Activated naive CD8-positive, alpha-beta T cell treated with anti-CD3 and anti-CD28 coated beads for 36 hours (primary cell): ENCODE results near the gene YTHDF1. TPM values are rescaled to one million over a fixed set of nuclear protein-coding genes. Genes with fewer than 3 reads are reported as not detected.
"Not testable (repeated sequence)": the region's sequence is repeated elsewhere in the genome, so short reads cannot be mapped to it uniquely, and the experiment has no call there.

Source experiments
- DNase-seq: peaks from one replicate; pipeline ENCODE4 v3.0.0; 2021
- H3K27ac Mint-ChIP-seq: one replicate; pipeline ENCODE4 v1.8.0; 2022; ENCODE audit warnings: mild to moderate bottlenecking, moderate library complexity, mixed read lengths
- H3K27me3 Mint-ChIP-seq: one replicate; pipeline ENCODE4 v1.8.0; 2022; ENCODE audit warnings: mild to moderate bottlenecking, mixed read lengths
- H3K36me3 Mint-ChIP-seq: one replicate; pipeline ENCODE4 v1.8.0; 2021; ENCODE audit warnings: mild to moderate bottlenecking, mixed read lengths
- H3K4me1 Mint-ChIP-seq: one replicate; pipeline ENCODE4 v1.8.0; 2021; ENCODE audit warnings: mixed read lengths
- H3K4me3 Mint-ChIP-seq: one replicate; pipeline ENCODE4 v1.8.0; 2022; ENCODE audit warnings: mild to moderate bottlenecking, moderate library complexity, mixed read lengths
- H3K9me3 Mint-ChIP-seq: one replicate; pipeline ENCODE4 v1.8.0; 2022; ENCODE audit warnings: mixed read lengths
- total RNA-seq, 2 experiments: library from RNA; stranded (reverse); gene quantifications; one replicate each; pipeline ENCODE4 v1.2.3, GENCODE V29; 2021

Gene YTHDF1
- total RNA-seq, 2 experiments from 2014 or later: 47.4 to 48.3 TPM

GRCh38 chr20:63254232-63254605, 38.3 kb upstream of the YTHDF1 start, which contains the start of gene NKAIN4:
TSS of gene NKAIN4 (minus strand) at chr20:63254463. CDS start at chr20:63254450, 13 bp downstream.
- no peaks in the 10 kb centered on the region for H3K36me3 Mint-ChIP-seq
- H3K4me3 Mint-ChIP-seq: no peak within 1 kb of the TSS
- no peaks in the 10 kb centered on the region for H3K9me3 Mint-ChIP-seq
- H3K27ac Mint-ChIP-seq: no peak within 1 kb of the TSS
- DNase-seq: no peak
- H3K4me1 Mint-ChIP-seq: no peaks in the 10 kb centered on the region
- H3K27me3 Mint-ChIP-seq: peaks cover 64% of the 10 kb centered on the region

- no peaks in the 10 kb centered on the region for H3K9me3 Mint-ChIP-seq
- DNase-seq: no peak
- H3K27me3 Mint-ChIP-seq: peaks cover 69% of the 10 kb centered on the region
- no peak overlapping the region for H3K4me3 Mint-ChIP-seq
- H3K27ac Mint-ChIP-seq: no peak overlapping the region
- no peaks in the 10 kb centered on the region for H3K36me3 Mint-ChIP-seq
- no peaks in the 10 kb centered on the region for H3K4me1 Mint-ChIP-seq
These were observed 37.7 kb upstream of the YTHDF1 start for GRCh38 chr20:63253438-63254231.

- DNase-seq: no peak
- Mint-ChIP-seq H3K27ac (no peak overlapping the region), H3K9me3 (no peaks in the 10 kb centered on the region), H3K36me3 (no peaks in the 10 kb centered on the region), H3K4me3 (no peak overlapping the region), H3K27me3 (peaks cover 73% of the 10 kb centered on the region), H3K4me1 (no peaks in the 10 kb centered on the region)
These were observed 37.1 kb upstream of the YTHDF1 start for GRCh38 chr20:63253065-63253437.

- DNase-seq: no peak
- no peak overlapping the region for H3K27ac Mint-ChIP-seq
- H3K9me3 Mint-ChIP-seq: no peaks in the 10 kb centered on the region
- H3K4me1 Mint-ChIP-seq: no peaks in the 10 kb centered on the region
- H3K4me3 Mint-ChIP-seq: no peak overlapping the region
- H3K27me3 Mint-ChIP-seq: peaks cover 72% of the 10 kb centered on the region
- no peaks in the 10 kb centered on the region for H3K36me3 Mint-ChIP-seq
These were observed 36.4 kb upstream of the YTHDF1 start for GRCh38 chr20:63252284-63252711.

GRCh38 chr20:63251350-63251749, 35.4 kb upstream of the YTHDF1 start:
- not testable (repeated sequence) for DNase-seq, H3K4me1 Mint-ChIP-seq

GRCh38 chr20:63249891-63250290, 34.0 kb upstream of the YTHDF1 start:
- Mint-ChIP-seq H3K4me3 (no peak overlapping the region), H3K9me3 (no peaks in the 10 kb centered on the region), H3K27me3 (peaks cover 67% of the 10 kb centered on the region), H3K4me1 (no peaks in the 10 kb centered on the region), H3K27ac (no peak overlapping the region), H3K36me3 (no peaks in the 10 kb centered on the region)
- DNase-seq: no peak

More at GRCh38 chr20:63251350-63251749, 35.4 kb upstream of the YTHDF1 start:
- H3K36me3 Mint-ChIP-seq, H3K4me3 Mint-ChIP-seq, H3K27ac Mint-ChIP-seq, H3K9me3 Mint-ChIP-seq: not testable (repeated sequence)
- peaks cover 72% of the 10 kb centered on the region for H3K27me3 Mint-ChIP-seq

GRCh38 chr20:63248835-63249591, 33.1 kb upstream of the YTHDF1 start:
- DNase-seq: no peak
- Mint-ChIP-seq H3K4me3 (no peak overlapping the region), H3K4me1 (no peaks in the 10 kb centered on the region), H3K27me3 (peaks cover 63% of the 10 kb centered on the region), H3K27ac (no peak overlapping the region), H3K36me3 (no peaks in the 10 kb centered on the region), H3K9me3 (no peaks in the 10 kb centered on the region)

GRCh38 chr20:63247671-63248228, 31.8 kb upstream of the YTHDF1 start:
- H3K36me3 Mint-ChIP-seq: no peaks in the 10 kb centered on the region
- DNase-seq: no peak
- H3K4me1 Mint-ChIP-seq: no peaks in the 10 kb centered on the region
- H3K27me3 Mint-ChIP-seq: peaks cover 55% of the 10 kb centered on the region
- no peak overlapping the region for H3K27ac Mint-ChIP-seq
- no peak overlapping the region for H3K4me3 Mint-ChIP-seq
- H3K9me3 Mint-ChIP-seq: no peaks in the 10 kb centered on the region

- peaks cover 46% of the 10 kb centered on the region for H3K27me3 Mint-ChIP-seq
- no peaks in the 10 kb centered on the region for H3K36me3 Mint-ChIP-seq
- no peaks in the 10 kb centered on the region for H3K4me1 Mint-ChIP-seq
- no peak overlapping the region for H3K4me3 Mint-ChIP-seq
- H3K27ac Mint-ChIP-seq: no peak overlapping the region
- no peak for DNase-seq
- H3K9me3 Mint-ChIP-seq: no peaks in the 10 kb centered on the region
These were observed 30.8 kb upstream of the YTHDF1 start for GRCh38 chr20:63246490-63247288.

GRCh38 chr20:63244468-63244867, 28.5 kb upstream of the YTHDF1 start:
- H3K27ac Mint-ChIP-seq: no peak overlapping the region
- peaks cover 32% of the 10 kb centered on the region for H3K27me3 Mint-ChIP-seq
- no peaks in the 10 kb centered on the region for H3K4me1 Mint-ChIP-seq
- no peaks in the 10 kb centered on the region for H3K9me3 Mint-ChIP-seq
- H3K36me3 Mint-ChIP-seq: no peaks in the 10 kb centered on the region
- H3K4me3 Mint-ChIP-seq: no peak overlapping the region
- DNase-seq: no peak

GRCh38 chr20:63243604-63244247, 27.8 kb upstream of the YTHDF1 start:
- no peaks in the 10 kb centered on the region for H3K4me1 Mint-ChIP-seq
- no peak for DNase-seq
- no peak overlapping the region for H3K4me3 Mint-ChIP-seq
- H3K36me3 Mint-ChIP-seq: no peaks in the 10 kb centered on the region
- no peaks in the 10 kb centered on the region for H3K9me3 Mint-ChIP-seq
- no peak overlapping the region for H3K27ac Mint-ChIP-seq
- H3K27me3 Mint-ChIP-seq: peaks cover 26% of the 10 kb centered on the region

GRCh38 chr20:63242736-63243135, 26.8 kb upstream of the YTHDF1 start:
- peaks cover 20% of the 10 kb centered on the region for H3K27me3 Mint-ChIP-seq
- no peaks in the 10 kb centered on the region for H3K36me3 Mint-ChIP-seq
- no peak for DNase-seq
- H3K27ac Mint-ChIP-seq: no peak overlapping the region
- no peaks in the 10 kb centered on the region for H3K4me1 Mint-ChIP-seq
- H3K4me3 Mint-ChIP-seq: no peak overlapping the region
- no peaks in the 10 kb centered on the region for H3K9me3 Mint-ChIP-seq

GRCh38 chr20:63241272-63241671, 25.3 kb upstream of the YTHDF1 start:
- Mint-ChIP-seq H3K9me3 (no peaks in the 10 kb centered on the region), H3K27me3 (peaks cover 8% of the 10 kb centered on the region), H3K4me3 (no peak overlapping the region), H3K27ac (no peak overlapping the region), H3K4me1 (no peaks in the 10 kb centered on the region), H3K36me3 (no peaks in the 10 kb centered on the region)
- no peak for DNase-seq

- H3K27me3 Mint-ChIP-seq: peaks cover 1% of the 10 kb centered on the region
- H3K36me3 Mint-ChIP-seq: no peaks in the 10 kb centered on the region
- H3K9me3 Mint-ChIP-seq: no peaks in the 10 kb centered on the region
- no peak overlapping the region for H3K27ac Mint-ChIP-seq
- H3K4me1 Mint-ChIP-seq: no peaks in the 10 kb centered on the region
- DNase-seq: no peak
- H3K4me3 Mint-ChIP-seq: no peak overlapping the region
These were observed 24.1 kb upstream of the YTHDF1 start for GRCh38 chr20:63240004-63240403.
